Liver (tissue), 3 donors: ENCODE data around the gene TRAPPC10.

Experiments
- ATF3 ChIP-seq: IDR thresholded peaks from 2 replicates; pipeline ENCODE4 v1.6.1; 2016; ENCODE audit warnings: antibody characterized with exemption
- CTCF ChIP-seq: fragments of 150-350 bp; IDR thresholded peaks from 2 replicates; pipeline ENCODE4 v1.5.1; 2017; ENCODE audit warnings: improper control_type of control experiment, low read depth, low read length; ENCODE audit not compliant: missing input control
- FOXA1 ChIP-seq: IDR thresholded peaks from 2 replicates; pipeline ENCODE4 v1.6.1; 2016; ENCODE audit warnings: antibody characterized with exemption
- GABPA ChIP-seq, 2 donors: IDR thresholded peaks in 1 of 2; conservative IDR thresholded peaks in 1 of 2; 2 replicates each; pipeline ENCODE4 v1.6.1; 2016; ENCODE audit warnings: antibody characterized with exemption in 2 of 2, mild to moderate bottlenecking in 1 of 2, moderate library complexity in 1 of 2
- MAX ChIP-seq: IDR thresholded peaks from 2 replicates; pipeline ENCODE4 v1.6.1; 2016; ENCODE audit warnings: antibody characterized with exemption
- NR2F2 ChIP-seq: IDR thresholded peaks from 2 replicates; pipeline ENCODE4 v1.6.1; 2016; ENCODE audit warnings: antibody characterized with exemption
- RAD21 ChIP-seq, 2 donors: IDR thresholded peaks; 2 replicates each; pipeline ENCODE4 v1.6.1; 2016; ENCODE audit warnings: antibody characterized with exemption in 2 of 2, mild to moderate bottlenecking in 2 of 2
- REST ChIP-seq: IDR thresholded peaks from 2 replicates; pipeline ENCODE4 v1.6.1; 2016; ENCODE audit warnings: antibody characterized with exemption, mild to moderate bottlenecking
- RXRA ChIP-seq, 2 donors: IDR thresholded peaks; 2 replicates each; pipeline ENCODE4 v1.6.1; 2017 to 2018; ENCODE audit warnings: antibody characterized with exemption in 2 of 2, mild to moderate bottlenecking in 1 of 2
- TAF1 ChIP-seq: conservative IDR thresholded peaks from 2 replicates; pipeline ENCODE4 v1.6.1; 2016; ENCODE audit warnings: antibody characterized with exemption, mild to moderate bottlenecking
- ZBTB33 ChIP-seq: IDR thresholded peaks from 2 replicates; pipeline ENCODE4 v1.6.1; 2016; ENCODE audit warnings: antibody characterized with exemption
- donor health status: healthy.
- donor health status: healthy.

GRCh38 chr21:44039828-44040227, 27.7 kb downstream of the TRAPPC10 start:
- no peak for TF ChIP-seq CTCF
- no peak for TF ChIP-seq GABPA (IDR thresholded peaks at IDR 0.05 in 1 of 2, conservative IDR thresholded peaks at IDR 0.05 in 1 of 2)
- no peak for TF ChIP-seq REST
- no peak for TF ChIP-seq TAF1
- TF ChIP-seq FOXA1: no peak
- no peak for TF ChIP-seq NR2F2
- TF ChIP-seq RXRA (IDR thresholded peaks at IDR 0.05): no peak
- no peak for TF ChIP-seq ATF3
- TF ChIP-seq ZBTB33: no peak
- TF ChIP-seq RAD21 (IDR thresholded peaks at IDR 0.05): no peak
- TF ChIP-seq MAX: no peak
